Amygdala (tissue), 56 donors: ENCODE data around the gene MYO1E.
"Not testable (repeated sequence)": the region's sequence is repeated elsewhere in the genome, so short reads cannot be mapped to it uniquely, and the experiment has no call there.

Experiments
- DNase-seq, 56 donors: peaks; one replicate each; lab custom pipeline; 2025; lab: John Stamatoyannopoulos, UW

The MYO1E gene

GRCh38 chr15:59388670-59389069 is 16.0 kb upstream of the MYO1E start:
- no peak for DNase-seq

DNA sequence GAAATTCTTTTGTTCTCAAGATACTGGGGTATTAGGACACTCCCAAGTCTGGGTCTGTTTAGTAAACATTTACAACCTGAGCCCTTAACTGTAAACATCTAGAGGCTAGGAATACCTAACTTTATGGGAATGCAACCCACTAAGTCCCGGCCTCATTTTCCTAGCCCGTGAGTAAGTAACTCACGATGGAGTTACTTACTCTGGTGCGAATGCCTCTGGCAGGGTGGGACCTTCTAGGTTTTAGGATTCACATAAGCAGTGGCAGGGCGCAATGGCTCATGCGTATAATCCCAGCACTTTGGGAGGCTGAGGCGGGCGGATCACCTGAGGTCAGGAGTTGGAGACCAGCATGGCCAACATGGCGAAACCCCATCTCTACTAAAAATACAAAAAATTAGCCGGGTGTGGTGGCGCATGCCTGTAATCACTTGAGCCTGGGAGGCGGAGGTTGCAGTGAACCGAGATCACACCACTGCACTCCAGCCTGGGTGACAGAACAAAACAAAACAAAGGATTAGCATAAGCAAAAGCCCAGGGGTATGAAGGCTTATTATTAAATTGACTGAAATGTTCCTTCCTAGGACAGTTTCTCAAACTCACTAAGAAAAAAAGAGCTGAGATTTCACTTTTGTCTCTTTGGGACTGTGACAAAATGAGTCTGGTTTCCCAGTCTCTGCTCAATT is 14.7 kb upstream of the MYO1E start:
- DNase-seq: not testable (repeated sequence)

DNA sequence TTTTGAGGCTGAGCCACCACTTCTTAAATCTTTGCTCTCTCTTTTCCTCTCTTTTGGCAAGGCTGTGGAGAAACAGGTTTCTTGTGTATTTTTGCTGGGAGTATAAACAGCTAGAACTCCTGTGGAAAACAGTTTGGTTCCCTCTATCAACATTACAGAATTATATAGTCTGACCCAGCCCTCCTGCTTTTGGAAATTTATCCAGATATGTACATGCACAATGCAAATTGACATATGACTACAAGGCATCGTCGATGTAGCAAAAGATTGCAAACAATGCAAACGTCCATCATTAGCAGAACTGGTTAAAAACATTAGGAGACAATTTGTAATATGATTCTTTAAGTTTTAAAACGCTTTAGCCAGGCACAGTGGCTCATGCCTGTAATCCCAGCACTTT is 12.5 kb upstream of the MYO1E start:
- DNase-seq: no peak

- no peak for DNase-seq
Observed at GRCh38 chr15:59384507-59384906, 11.8 kb upstream of the MYO1E start.

- DNase-seq: no peak
Observed at GRCh38 chr15:59380902-59381610, 8.4 kb upstream of the MYO1E start.

GRCh38 chr15:59379531-59379930 is 6.9 kb upstream of the MYO1E start:
- no peak for DNase-seq

- no peak for DNase-seq
Observed at GRCh38 chr15:59378855-59379254, 6.2 kb upstream of the MYO1E start.

DNA sequence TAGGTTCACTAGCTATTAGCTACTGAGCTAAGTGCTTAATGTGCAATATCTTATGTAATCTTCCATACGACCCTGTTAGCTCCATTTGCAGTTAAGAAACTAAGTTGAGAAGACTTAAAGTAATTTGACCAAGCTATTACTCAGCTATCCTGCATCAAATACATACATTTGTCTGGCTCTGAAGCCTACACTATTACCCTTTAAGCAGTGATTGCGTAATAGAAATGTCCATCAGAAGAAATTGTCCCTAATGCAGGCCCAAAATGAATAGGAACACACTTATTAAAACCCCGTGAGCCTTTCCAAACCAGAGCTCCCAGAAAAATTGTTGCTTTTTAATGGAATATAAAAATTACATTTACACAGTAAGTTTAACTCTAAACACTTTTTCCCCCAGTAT is 5.3 kb upstream of the MYO1E start:
- no peak for DNase-seq

GRCh38 chr15:59376733-59377132 is 4.1 kb upstream of the MYO1E start:
- DNase-seq: no peak

DNA sequence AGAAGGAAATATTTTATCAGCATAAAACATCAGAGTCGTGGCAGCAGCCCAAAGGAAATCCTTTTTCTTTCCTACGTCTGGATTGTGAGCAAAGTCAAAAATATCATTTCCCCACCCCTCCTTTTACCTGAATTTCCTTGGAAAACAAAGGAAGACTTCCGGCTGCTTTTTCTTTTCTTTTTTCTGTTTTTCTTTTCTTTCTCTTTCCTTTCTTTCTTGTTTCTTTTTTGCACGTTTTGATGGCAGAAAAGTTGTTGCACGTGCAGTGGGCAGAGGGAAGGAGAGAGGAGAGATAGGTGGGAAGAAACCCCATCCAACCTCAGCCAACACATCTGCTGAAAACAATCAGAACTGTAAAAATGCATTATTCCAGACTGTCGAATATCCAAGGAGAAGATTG is 544 bp upstream of the MYO1E start:
- DNase-seq: no peak

DNA sequence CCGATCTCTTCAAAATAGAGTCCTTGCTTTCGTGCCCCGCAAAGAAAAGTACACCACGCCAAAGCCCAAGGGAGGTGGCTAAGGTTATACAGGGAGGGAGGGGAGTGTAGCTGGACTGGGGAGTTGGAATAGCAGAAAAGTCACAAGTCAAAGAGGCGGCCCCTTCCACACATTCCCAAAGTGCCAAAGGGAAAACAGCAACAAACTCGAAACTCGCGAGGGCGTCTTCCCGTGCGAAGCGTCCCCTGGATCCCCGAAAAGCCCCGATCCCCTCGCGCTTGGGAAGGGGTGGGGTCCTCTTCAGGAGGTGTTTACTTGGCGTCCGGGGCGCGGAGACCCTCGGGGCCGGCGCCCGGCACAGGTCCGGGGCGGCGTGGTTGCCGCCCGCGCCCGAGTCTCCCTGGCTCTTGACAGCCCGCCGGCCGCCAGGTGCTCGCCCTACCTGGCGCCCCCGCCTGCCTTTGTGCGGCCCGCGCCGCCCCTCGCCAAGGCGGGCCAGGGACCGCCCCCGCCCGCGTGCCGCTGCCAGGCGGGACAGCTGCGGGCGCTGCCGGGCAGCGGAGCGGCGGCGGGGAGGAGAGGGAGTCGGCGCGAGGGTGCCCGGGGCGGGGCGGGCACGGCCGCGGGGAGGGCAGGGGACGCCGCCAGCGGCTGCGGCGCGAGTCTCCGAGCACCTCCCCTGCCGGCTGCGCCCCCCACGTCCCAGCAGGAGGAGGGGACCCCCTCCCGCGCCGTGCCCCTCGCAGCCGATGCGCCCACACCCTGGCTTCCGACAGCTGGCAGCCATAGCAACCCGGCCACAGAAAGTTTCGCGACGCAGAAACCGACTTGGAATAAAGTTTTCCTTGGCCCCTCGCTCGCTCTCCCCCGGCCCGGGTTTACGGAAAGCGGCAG is 966 bp downstream of the MYO1E start:
- DNase-seq: peak in 32 of 56 donors; percentile 9 to 70 (median 42)

GRCh38 chr15:59369597-59369996 is 3.1 kb downstream of the MYO1E start:
- no peak for DNase-seq

DNA sequence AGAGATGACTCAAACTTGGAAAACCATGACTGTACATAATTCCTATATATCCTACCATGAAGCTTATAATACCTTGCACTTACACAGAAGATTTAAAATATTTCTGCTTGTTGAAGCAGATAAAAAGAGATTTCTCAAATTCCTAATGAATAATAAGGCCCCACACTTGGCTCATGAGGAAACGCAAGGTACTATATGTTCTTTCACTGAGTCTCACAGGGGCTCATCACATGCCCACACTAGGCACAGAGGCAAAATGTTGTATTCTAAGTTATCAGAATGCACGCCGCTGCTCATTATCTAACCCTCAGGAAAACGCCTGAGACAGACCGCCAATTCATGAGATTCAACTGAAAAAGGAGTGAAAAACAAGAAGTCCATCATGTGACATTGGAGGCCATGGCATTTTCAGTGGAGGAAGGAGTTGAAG is 5.6 kb downstream of the MYO1E start:
- peak in 1 of 56 donors; percentile 40 for DNase-seq

DNA sequence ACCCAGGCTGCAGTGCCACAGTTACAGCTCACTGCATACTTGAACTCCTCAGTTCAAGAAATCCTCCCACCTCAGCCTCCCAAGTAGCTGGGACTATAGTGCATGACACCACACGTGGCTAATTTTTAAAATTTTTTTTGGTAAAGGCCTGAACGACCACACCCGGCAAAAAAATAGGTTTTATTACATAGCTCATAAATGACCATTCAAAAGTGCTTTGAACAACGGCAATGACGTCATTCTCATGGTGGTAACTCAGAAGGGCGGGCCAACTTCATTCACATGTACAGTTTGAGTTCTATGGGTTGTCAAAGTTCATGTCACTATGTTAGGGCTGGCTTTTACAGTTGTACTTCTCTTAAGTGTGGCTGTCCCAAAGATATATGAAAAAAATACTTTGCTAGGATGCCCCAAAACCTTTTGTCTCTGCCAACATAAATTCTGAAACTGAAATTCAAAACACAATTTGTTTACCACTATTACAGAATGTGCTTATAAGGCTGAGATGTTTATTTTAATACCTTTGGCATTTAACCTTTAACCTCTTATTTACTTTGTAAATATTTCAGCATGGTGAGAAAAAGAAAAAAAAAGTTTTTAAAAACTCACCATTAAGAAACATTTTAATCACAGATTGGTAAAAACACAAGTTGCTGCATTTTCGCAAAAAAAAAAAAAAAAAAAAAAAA is 6.2 kb downstream of the MYO1E start:
- no peak for DNase-seq

GRCh38 chr15:59364248-59364647 is 8.4 kb downstream of the MYO1E start:
- no peak for DNase-seq

DNA sequence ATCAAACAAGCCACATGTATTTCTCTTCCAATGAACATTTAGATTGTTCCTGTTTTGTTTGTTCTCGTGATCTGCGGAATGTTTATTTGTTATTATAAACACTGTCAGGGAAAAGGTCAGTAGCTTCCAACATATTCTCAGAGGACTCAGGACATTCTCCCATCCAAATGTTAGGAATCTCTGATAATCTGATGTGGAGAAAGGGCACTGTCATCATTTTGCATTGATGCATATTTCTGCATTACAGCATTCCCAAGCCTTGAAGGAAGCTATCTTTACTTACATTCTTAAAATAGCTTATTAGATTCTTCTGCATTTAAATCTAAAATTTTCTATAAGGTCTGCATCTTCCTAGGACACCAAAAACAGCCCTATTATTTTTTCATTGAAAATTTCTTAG is 10.3 kb downstream of the MYO1E start:
- no peak for DNase-seq

- no peak for DNase-seq
Observed at GRCh38 chr15:59360896-59361295, 11.8 kb downstream of the MYO1E start.

DNA sequence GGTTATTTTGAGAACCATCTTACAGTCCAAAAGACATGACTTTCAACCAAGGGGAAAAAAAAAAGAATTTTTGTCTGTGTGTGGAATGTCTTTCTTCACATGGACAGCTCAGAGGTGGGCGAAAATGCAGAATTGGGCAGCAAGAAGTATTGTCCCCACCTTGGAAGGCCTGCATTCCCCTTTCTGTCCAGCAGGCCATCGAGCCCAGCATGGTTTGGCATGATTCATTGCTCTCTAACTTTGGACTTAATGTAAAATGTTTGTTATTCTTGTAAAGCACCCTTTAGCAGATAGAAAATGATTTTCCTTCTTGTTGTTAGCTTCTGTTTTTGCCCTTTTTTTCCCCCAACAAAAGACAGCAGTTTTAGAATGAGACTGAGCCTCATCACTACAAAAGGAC is 12.4 kb downstream of the MYO1E start:
- no peak for DNase-seq

DNA sequence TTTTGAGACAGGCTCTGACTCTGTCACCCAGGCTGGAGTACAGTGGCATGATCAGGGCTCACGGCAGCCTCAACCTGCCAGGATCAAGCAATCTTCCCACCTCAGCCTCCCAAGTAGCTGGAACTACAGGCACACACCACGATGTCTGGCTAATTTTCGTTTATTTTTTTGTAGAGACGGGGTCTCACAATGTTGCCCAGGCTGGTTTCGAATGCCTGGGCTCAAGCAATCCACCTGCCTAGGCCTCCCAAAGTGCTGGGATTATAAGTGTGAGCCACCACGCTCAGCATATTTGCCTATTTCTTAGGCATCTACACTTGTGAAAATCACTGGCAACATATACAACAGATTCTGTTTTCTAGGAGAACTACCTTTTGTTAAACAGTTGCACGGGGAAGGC is 16.9 kb downstream of the MYO1E start:
- no peak for DNase-seq

DNA sequence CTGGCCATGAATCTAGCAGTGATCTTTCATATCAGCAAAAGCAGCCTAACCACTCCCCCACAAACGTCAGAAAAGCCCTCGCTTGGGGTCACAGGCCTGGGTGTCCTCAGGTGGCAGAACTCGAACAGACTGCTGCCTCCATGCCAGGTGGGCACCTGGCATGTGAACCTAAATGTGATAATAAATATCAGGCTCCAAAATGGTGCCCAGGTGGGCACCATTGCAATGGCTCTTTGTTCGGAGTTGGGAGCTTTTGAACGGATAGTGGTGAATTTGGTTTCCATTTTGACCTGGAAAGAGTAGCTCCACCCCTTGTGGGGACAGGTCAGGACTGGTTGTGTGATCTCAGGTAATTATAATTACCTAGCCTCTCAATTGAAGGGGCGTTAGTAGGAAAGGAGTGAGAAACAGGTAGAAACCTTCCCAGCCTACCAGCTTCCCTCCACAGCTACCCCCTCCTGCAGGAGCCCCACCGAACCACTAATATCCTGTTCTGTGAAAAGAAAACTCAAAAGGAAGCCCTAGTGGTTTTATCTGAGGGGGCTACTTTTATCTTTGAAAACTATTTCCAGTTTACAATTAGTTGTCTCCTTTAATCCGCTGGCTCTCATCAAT is 18.1 kb downstream of the MYO1E start:
- no peak for DNase-seq
